Glomerular visceral epithelial cell (primary cell): ENCODE measurements around the gene MORC2.

Experiments used
- DNase-seq: peaks from one replicate; pipeline ENCODE4 v3.0.0-alpha.2; 2016; ENCODE audit errors: extremely low spot score

The MORC2 gene

GRCh38 chr22:30949934-30950660 lies 18.5 kb downstream of the MORC2 start:
- DNase-seq = no peak

DNA sequence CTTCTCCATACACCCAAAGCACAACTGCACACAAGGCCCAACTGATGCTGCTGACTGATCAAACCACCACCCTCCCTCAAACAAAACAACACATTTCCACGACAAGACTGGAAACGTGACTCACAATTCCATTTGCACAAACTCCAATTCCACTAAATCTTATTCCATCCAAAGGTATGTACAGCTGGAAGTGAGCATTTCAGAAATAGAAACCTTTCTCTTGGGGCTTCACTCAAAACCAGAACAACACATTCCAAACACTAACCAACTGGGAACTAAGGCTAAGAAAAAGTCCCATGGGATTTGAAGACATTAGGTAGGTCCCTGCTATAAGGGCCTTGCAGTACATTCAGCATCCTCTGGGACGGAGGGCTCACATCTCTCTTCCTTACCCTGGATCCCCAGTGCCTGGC lies 19.6 kb downstream of the MORC2 start:
- DNase-seq = no peak

DNA sequence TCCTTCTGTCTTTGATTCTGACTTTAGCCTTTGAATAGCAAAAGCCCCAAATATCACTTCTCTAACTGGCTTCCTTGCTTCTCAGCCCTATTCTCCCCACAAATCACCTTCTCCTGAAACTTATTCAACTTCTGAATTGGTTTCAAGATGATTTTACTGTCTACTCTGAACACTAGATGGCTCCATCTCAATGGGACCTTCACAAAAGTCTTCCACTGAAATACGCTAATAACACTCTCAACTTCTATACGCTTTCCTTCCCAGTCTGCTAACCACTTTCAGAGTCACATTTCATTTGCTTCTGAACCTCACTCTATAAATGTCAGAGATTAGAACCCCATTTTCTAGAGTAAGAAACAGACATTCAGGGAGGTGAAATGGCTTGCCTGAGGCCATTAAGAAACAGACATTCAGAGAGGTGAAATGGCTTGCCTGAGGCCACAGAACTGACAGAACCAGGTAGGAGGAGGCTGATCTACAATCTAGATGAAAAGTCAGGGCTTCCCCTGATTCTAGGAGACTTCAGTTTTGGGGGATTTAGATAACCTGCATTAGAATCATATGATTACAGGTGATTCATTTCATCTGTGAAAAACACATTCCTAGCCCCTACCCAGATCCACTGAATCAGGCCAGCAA lies 20.6 kb downstream of the MORC2 start:
- peak; percentile 12 for DNase-seq

DNA sequence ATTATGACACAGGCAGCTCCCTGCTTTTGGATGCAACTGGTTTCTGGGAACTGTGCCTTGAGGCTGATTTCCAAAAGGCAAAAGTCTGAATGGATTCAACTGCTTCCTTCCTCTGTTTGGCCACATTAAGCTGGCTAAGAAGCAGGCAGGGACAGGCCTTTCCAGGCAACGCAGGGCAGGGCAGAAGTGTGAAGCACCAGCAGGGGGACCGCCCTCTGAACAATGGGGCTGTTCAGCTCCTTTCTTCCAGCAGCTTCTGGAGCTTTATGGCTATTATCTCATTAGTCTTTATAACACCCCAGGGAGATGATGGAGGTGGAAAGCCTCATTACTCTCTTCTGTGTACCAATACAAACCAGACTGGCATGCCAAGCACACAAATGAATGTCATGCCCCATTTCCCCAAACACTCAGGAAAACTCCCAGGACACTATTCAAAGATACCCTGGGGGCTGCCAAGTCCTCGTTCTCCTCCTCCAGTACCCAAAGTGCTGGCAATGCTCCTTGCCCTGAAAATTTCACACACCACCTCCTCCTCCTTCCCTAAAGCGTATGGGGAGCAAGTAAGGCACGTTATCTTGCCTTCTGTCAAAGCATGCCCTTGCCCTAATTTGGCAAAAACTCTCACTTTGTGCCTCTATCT lies 21.3 kb downstream of the MORC2 start:
- DNase-seq = no peak

DNA sequence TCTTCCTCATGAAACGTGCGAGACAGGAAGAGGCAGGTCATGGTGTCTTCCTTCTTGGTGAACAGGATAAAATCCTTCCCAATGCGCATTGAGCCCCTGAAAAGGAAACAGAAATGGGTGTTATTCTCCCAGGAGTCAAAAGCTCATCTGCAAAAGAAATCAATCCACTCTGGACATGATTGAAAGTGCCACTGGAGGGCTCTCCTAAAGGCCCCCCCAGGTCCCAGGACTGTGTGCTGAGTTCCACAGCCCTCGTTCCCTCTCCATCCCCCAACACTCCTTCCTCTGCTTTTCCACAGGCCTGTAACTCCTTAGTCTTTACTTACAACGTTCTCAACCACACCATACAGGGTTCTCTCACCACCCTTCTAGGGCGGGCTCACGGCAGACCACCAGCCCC lies 22.2 kb downstream of the MORC2 start:
- DNase-seq = no peak

DNA sequence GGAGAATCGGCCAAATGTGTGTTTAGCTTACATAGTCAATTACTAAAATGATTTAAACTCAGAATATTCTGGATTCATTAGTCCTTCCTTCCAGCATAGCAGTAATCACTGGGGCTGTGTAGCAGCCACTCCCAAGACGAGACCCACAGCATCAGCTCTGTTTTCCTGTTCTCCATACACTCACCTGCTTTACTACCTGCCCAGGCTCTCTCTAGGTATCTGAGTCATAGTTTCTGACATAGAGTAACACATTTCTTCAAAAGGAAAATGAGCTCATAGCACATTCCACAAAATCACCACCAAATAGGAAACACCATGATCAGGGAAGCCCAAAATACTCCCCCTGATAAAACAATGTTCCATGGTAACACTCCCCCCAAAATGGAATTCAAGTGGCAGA lies 22.9 kb downstream of the MORC2 start:
- DNase-seq = no peak

GRCh38 chr22:30944986-30945385 lies 23.6 kb downstream of the MORC2 start:
- DNase-seq = no peak

DNA sequence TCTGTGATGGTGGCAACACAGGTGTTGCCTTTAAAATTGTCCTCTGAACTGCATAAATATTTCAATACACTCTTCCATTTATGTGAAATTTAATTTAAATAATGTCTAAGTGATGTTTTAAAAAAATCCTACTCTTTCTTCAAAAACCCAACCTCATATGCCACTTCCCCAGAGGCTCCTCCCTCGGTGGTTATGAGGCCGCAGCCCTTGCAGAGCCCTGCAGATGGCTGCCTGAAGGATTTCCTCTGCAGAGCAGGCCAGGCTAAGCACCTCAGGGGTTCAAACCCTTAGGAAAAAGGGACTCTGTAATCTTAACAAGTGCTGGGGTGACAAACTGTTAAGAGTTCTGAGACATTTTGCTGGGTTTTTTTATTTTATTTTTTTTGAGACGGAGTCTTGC lies 25.2 kb downstream of the MORC2 start:
- no peak for DNase-seq

GRCh38 chr22:30941363-30941740 lies 27.2 kb downstream of the MORC2 start:
- DNase-seq = no peak

GRCh38 chr22:30940685-30941362 lies 27.8 kb downstream of the MORC2 start:
- no peak for DNase-seq

- no peak for DNase-seq
Observed at GRCh38 chr22:30934053-30934452, 34.5 kb downstream of the MORC2 start.

DNA sequence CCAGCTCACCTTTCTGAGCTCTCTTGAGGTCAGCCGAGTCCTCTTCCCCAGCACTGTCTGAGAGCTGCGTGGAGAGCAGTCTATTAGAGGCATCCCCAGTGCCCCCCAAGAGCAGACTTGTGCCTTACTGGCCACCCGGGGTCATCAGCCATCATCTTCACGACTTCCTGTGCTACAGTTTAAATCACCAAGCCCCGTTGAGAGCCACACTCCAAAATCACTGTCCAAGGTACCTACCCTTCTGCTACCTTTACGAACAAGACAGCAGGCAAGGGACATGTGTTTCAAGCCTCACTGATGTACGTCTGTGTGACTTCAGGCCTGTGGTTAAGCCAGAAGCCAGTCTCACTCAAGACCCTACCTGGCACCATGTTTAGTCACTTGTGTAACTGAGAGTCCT lies 35.1 kb downstream of the MORC2 start:
- no peak for DNase-seq

DNA sequence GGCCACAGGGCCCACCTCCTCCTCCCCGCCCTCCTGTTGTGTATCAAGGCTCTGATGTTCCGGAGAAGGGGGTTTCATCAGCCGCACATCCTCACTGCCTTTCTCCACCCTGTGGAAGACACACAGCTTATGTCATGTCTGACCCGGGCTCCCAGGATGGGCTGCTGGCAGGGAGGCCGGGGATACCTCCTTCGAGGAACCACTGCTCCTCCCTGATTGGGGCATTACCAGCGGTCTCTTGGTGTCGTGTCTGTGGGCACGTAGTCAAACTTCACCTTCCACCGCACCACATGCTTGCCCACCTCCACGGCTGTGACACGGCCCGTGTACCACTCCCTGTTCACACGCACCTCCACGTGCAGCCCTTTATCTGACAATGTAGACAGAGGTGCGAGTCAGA lies 35.9 kb downstream of the MORC2 start:
- DNase-seq = no peak

DNA sequence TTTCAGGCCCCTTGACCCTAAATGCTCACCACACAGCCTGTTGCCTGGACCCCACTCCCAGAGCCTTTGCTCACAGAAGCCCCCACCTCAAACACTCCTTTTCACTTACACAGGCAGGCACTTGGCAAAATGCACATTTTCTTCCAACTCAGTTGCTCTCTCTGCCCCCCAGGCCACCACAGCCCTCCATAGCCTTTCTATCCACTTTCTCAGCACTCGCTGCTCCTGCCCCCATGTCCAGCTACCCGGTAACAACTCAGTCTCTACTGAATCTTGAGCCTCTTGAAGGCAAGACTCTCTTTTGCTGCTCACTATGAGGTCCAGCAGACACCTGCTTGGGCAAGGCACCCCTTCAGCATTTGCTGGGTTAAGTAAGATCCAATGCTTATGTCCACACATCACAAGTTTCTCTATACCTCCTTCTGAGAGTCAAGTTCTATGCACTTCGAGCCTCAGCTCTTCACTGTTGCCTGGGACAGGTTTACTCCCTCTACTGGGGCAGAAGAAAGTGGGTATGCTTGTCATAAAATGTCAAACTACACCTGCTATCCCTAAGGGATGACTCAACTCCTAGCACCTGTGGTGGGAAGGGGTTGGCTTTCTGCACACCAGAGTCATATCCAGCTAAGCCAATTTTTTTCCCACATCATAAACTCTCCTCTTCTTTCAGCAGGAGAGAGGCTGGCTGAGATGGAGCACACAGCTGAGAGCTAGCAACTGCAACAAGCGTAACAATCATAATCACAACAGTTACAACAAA lies 36.9 kb downstream of the MORC2 start:
- DNase-seq = no peak

DNA sequence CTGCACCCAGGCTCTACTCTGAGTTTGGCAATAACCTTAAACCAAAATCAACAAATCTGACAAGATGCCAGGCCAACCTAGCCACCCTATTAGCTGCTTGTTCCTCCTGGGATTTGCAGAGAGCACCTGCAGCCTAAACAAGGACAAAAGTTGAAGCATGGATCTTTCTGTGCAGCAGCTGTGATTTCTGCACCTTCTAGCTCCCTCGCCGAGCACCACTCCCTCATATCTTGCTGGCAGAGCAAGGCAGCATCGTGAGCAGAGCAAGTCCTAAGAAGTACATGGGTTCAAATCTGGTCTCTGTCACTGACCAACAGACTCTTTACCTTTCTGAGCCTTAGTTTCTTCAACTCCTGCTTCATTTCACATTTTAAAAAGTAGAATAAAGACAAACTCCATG lies 38.3 kb downstream of the MORC2 start:
- DNase-seq = no peak

- no peak for DNase-seq
Observed at GRCh38 chr22:30928401-30928800, 40.2 kb downstream of the MORC2 start.

DNA sequence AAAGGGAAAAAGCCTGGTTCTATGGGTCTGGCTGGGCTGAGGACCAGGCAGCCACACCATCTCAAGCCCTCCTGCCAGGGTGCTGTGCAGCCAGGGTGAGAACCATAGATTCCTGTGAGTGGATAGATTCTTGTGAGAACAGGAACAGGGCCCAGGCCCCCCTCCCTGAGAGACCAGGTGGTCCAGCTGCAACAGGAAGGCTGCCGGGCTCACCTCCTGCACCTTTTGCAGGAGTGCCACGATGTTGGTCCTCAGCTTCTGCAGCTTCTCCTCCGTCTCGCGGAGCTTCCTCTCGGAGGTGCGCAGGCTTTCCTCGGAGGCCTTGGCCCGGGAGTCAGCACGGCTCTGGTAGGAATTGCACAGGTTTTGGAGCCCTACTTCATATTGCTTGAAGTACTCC lies 40.8 kb downstream of the MORC2 start:
- no peak for DNase-seq

DNA sequence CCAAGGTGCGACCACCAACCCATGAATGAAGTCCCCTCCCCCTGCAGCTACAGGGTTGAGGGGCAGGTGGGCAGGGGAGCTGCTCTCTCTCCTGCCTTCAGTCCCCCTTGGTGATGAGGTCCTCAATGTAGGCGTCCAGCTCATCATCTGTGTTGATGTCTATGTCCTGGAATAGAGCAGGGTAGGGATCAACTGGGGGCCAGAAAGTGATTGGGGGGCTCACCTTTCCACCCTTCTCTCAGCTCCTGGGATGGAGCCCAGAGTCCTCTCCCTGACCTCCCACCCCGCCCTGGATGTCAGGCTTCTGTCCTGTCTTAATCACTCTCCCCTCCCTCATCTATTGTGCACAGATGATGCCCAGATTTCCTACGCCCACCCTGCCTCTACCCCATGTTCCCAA lies 41.9 kb downstream of the MORC2 start:
- no peak for DNase-seq

DNA sequence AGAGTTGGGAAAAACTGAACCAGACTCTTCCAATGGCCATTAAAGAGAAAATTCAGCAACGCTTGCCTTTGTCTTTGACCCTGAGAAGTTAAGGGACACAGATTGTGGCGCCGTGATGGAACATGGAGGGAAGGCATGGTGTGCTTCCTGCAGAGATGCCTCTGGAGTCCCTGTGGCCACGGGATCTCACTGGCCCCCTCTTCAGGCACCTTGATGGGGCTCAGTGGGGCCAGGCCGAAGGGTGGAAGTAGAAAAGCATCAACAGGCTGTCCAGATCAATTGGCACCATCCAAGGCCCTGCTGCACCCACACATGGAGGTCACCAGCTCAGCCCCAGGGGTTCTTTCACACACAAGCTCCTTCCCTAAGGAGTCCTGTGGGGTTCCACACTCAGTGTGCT lies 42.9 kb downstream of the MORC2 start:
- DNase-seq = no peak

GRCh38 chr22:30923168-30923900 lies 45.2 kb downstream of the MORC2 start:
- no peak for DNase-seq

DNA sequence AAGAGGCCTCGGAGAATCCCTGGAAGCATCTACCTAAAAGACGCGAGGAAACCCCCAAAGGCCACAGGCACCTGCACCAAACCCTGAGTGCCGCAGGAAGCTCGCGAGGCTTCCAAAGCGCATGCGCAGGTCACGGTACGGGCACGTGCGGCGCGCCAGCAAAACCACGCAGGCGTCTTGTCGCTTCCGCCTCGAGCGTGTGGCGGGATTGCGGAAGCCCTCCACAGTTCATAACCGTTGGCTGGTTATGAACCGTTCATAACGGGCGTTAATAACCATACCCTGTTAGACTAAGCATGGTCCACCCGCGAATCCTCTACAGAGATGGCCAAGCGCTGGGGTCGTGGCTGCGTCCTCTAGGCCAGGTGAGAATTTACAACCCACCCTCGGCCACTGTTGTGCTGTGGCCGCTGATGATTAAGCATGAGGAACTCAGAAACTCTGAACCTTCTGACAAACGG lies 46.4 kb downstream of the MORC2 start:
- DNase-seq = no peak
